Measurements from ENCODE around the gene TPD52L2.
"Not testable (repeated sequence)": the region's sequence is repeated elsewhere in the genome, so short reads cannot be mapped to it uniquely, and the experiment has no call there.

TPD52L2 gene

GRCh38 chr20:63877755-63878470 is 12.8 kb downstream of the TPD52L2 start:
- peak overlapping the region; percentile 70 for H3K9ac ChIP-seq
- H3K27ac ChIP-seq = peak overlapping the region; percentile 94
- peaks cover 54% of the 10 kb centered on the region for H3K36me3 ChIP-seq
- peaks cover 48% of the 10 kb centered on the region for H4K20me1 ChIP-seq
- H3K9me3 ChIP-seq = peaks cover 5% of the 10 kb centered on the region; the same call in 1 of the 2 replicates
- peaks cover 72% of the 10 kb centered on the region for H3K4me1 ChIP-seq
- no peak; the same call in 1 of the 2 replicates for TF ChIP-seq Cebpa-rat (IDR thresholded peaks at IDR 0.05)
- H3K4me2 ChIP-seq = peak overlapping the region; percentile 95
- H3K4me3 ChIP-seq = peak overlapping the region; percentile 57
- H3K27me3 ChIP-seq = no peaks in the 10 kb centered on the region

DNA sequence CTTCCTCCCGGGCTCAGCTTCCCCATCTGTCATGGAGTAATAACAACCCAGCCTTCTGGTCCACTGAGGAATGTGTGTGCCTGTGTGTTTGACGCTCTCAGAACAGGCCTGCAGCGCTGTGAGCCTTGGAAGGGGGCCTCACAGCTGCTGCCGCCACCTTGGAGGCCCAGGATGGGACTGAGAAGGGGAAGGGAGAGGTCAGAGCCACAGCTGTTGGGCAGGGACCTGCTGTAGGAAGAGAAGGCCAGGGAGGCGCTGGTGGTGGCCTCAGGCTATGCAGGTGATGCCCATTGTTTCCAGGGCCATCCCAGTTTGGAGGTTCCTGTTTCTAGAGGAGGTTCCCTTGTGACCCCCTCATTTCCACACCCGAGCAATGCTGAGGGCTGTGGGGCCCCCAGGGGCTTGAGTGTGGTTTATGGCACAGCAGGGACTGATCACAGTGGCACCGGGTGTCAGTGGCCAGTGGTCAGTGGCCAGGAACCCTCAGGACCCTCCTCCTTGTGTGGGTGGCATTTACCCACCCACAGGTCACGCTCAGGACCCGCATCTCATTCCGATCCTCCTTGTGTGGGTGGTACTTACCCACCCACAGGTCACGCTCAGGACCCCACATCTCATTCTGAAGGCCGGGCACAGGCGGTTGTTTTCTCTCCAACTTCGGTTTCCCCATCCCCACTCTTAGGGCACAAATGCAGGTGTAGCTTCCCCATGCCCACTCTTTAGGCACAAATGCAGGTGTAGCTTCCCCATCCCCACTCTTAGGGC is 14.0 kb downstream of the TPD52L2 start:
- Histone ChIP-seq H4K20me1 (peaks cover 59% of the 10 kb centered on the region), H3K27me3 (no peaks in the 10 kb centered on the region), H3K9ac (peak overlapping the region; percentile 70), H3K9me3 (peaks cover 5% of the 10 kb centered on the region; the same call in 1 of the 2 replicates), H3K36me3 (peaks cover 54% of the 10 kb centered on the region), H3K4me3 (peak overlapping the region; percentile 57), H3K4me1 (peaks cover 65% of the 10 kb centered on the region), H3K4me2 (peak overlapping the region; percentile 95), H3K27ac (peak overlapping the region; percentile 94)
- no peak for TF ChIP-seq Cebpa-rat (IDR thresholded peaks at IDR 0.05)

DNA sequence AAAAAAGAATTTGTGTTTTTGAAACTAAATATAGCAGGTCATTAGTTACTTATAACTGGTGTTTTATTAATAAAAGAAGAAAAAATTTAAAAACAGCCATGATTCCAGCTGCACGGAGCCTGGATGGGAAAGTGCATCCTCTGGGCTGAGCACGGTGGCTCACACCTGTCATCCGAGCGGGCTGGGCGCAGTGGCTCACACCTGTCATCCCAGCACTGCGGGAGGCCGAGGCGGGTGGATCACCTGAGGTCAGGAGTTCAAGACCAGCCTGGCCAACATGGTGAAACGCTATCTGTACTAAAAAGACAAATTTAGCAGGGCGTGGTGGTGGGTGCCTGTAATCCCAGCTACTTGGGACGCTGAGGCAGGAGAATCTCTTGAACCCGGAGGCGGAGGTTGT is 15.8 kb downstream of the TPD52L2 start:
- not testable (repeated sequence) for H3K27ac ChIP-seq, H3K9me3 ChIP-seq, H3K9ac ChIP-seq, H3K4me2 ChIP-seq, H3K4me3 ChIP-seq, H3K27me3 ChIP-seq
- Histone ChIP-seq H3K36me3 (peaks cover 56% of the 10 kb centered on the region), H4K20me1 (peaks cover 77% of the 10 kb centered on the region), H3K4me1 (peaks cover 64% of the 10 kb centered on the region)

GRCh38 chr20:63881451-63882226 is 16.6 kb downstream of the TPD52L2 start:
- TF ChIP-seq Cebpa-rat (IDR thresholded peaks at IDR 0.05) = no peak

GRCh38 chr20:63882257-63883200 is 17.5 kb downstream of the TPD52L2 start:
- Histone ChIP-seq H4K20me1 (peaks cover 89% of the 10 kb centered on the region), H3K9ac (no peak overlapping the region), H3K27ac (no peak overlapping the region), H3K4me3 (no peak overlapping the region), H3K9me3 (no peaks in the 10 kb centered on the region), H3K4me1 (peaks cover 57% of the 10 kb centered on the region), H3K36me3 (peaks cover 73% of the 10 kb centered on the region), H3K4me2 (no peak overlapping the region), H3K27me3 (no peaks in the 10 kb centered on the region)
- TF ChIP-seq Cebpa-rat (IDR thresholded peaks at IDR 0.05) = no peak

More at GRCh38 chr20:63881451-63882226, 16.6 kb downstream of the TPD52L2 start:
- peaks cover 63% of the 10 kb centered on the region for H3K4me1 ChIP-seq
- H3K36me3 ChIP-seq = peaks cover 64% of the 10 kb centered on the region
- peaks cover 5% of the 10 kb centered on the region; the same call in 1 of the 2 replicates for H3K9me3 ChIP-seq
- no peak overlapping the region for H3K9ac ChIP-seq
- H3K27me3 ChIP-seq = no peaks in the 10 kb centered on the region
- no peak overlapping the region for H3K27ac ChIP-seq
- no peak overlapping the region for H3K4me3 ChIP-seq
- H3K4me2 ChIP-seq = no peak overlapping the region
- peaks cover 83% of the 10 kb centered on the region for H4K20me1 ChIP-seq

DNA sequence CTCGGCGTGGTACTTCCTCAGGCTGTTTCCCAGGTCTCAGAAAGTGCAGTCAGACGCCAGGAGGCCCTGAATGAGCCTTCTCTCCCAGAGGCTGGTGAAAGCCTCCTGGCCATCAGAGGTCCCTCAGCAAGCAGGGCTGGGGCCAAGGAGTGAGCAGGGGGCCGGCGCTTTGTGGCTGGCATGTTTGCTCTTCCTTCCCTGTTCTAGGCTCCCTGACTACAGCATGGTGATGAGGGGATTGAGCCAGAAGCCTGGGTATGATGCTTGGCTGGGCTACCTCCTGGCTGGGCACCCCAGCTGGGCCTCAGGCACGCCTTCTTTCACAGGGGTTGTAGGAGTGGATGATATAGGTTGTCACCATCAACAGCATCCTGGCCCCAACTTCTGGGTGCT is 18.1 kb downstream of the TPD52L2 start:
- Histone ChIP-seq H3K27ac (no peak overlapping the region), H3K9ac (no peak overlapping the region), H3K4me1 (peaks cover 50% of the 10 kb centered on the region), H3K4me3 (no peak overlapping the region), H3K4me2 (no peak overlapping the region), H3K36me3 (peaks cover 79% of the 10 kb centered on the region), H3K27me3 (no peaks in the 10 kb centered on the region), H3K9me3 (no peaks in the 10 kb centered on the region), H4K20me1 (peaks cover 89% of the 10 kb centered on the region)
- no peak for TF ChIP-seq Cebpa-rat (IDR thresholded peaks at IDR 0.05)

GRCh38 chr20:63884506-63885263 is 19.6 kb downstream of the TPD52L2 start:
- Histone ChIP-seq H3K4me3 (no peak overlapping the region), H3K4me1 (peaks cover 40% of the 10 kb centered on the region), H3K27me3 (no peaks in the 10 kb centered on the region), H3K9ac (no peak overlapping the region), H3K27ac (no peak overlapping the region), H4K20me1 (peaks cover 91% of the 10 kb centered on the region), H3K36me3 (peaks cover 93% of the 10 kb centered on the region), H3K4me2 (no peak overlapping the region), H3K9me3 (no peaks in the 10 kb centered on the region)
- TF ChIP-seq Cebpa-rat (IDR thresholded peaks at IDR 0.05) = no peak

DNA sequence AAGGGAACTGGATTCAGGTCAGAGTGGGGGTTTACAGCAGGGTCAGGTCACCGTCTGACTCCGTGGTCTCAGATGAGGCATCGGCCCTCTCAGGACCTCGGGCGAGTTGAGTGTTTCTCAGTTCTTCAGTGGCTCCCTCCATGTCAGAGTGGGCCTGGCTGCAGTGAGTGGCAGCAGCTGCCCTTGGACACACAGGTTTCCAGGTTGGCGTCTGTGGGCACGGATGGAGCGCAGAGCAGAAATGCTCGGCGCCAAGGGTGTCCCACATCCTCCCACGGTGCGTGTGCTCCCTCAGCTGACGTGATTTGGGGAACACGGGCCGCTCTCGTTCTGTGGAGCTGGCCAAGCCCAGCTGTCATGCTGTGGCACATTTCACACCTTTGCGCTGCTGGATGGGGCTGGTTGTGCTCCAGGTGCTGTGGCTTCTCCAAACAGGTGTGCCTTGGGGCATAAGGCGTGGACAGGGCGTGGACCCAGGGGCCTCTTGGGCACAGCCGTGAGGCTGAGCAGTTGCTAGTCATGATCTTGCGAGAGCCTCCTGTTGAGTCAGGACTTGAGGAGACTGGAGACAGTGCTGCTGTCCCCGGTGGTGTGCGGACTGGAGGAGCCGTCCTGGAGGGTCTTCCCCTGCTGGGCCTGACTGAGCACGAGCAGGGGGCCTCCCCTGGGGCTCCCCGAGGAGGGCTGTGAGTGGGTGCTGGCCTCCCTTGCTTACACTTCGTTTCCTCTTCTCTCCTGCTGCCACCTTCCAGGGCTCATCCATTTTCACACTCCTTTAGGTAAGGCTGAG is 20.4 kb downstream of the TPD52L2 start:
- H3K27ac ChIP-seq = 0 out of 2 replicates have a peak overlapping the region, but pooled peaks have one; percentile 44
- H3K4me1 ChIP-seq = peaks cover 45% of the 10 kb centered on the region
- no peak overlapping the region for H3K4me3 ChIP-seq
- H4K20me1 ChIP-seq = peaks cover 97% of the 10 kb centered on the region
- peak overlapping the region; percentile 17 for H3K4me2 ChIP-seq
- no peaks in the 10 kb centered on the region for H3K27me3 ChIP-seq
- H3K36me3 ChIP-seq = peaks cover 99% of the 10 kb centered on the region
- H3K9ac ChIP-seq = no peak overlapping the region
- no peak for TF ChIP-seq Cebpa-rat (IDR thresholded peaks at IDR 0.05)
- no peaks in the 10 kb centered on the region for H3K9me3 ChIP-seq
